Activated CD8-positive, alpha-beta memory T cell treated with anti-CD3 and anti-CD28 coated beads, Interleukin-2, amount 10 ng/mL, durations not matched to agents 7 days and 5 days (primary cell): ENCODE results near the gene REG3A. TPM values are rescaled to one million over a fixed set of nuclear protein-coding genes. Genes with fewer than 3 reads are reported as not detected.

Experiments
- ATAC-seq: fragments of 150-1000 bp; cut with Tn5 transposase; one replicate; pipeline ENCODE4 v1.10.0; 2021; ENCODE audit warnings: moderate library complexity
- CTCF ChIA-PET: fragments of 350-600 bp; sonication (Branson Sonifier 250); formaldehyde crosslinking; loops from one replicate; lab custom pipeline; 2021; ENCODE audit warnings: antibody characterized with exemption; lab: Charles Lee
- DNase-seq: peaks from one replicate; pipeline ENCODE4 v3.0.0-alpha.2; 2020
- H3K27ac Mint-ChIP-seq: one replicate; pipeline ENCODE4 v1.8.0; 2021; ENCODE audit warnings: mild to moderate bottlenecking, mixed read lengths
- H3K27me3 Mint-ChIP-seq: one replicate; pipeline ENCODE4 v1.8.0; 2021; ENCODE audit warnings: mixed read lengths
- H3K36me3 Mint-ChIP-seq: one replicate; pipeline ENCODE4 v1.8.0; 2021; ENCODE audit warnings: mild to moderate bottlenecking, mixed read lengths
- H3K4me1 Mint-ChIP-seq: one replicate; pipeline ENCODE4 v1.8.0; 2021; ENCODE audit warnings: mixed read lengths
- H3K4me3 Mint-ChIP-seq: one replicate; pipeline ENCODE4 v1.8.0; 2021; ENCODE audit warnings: mild to moderate bottlenecking, moderate library complexity, mixed read lengths
- H3K9me3 Mint-ChIP-seq: one replicate; pipeline ENCODE4 v1.8.0; 2022; ENCODE audit warnings: low read depth, mixed read lengths
- total RNA-seq, 2 experiments: library from RNA; stranded (reverse); gene quantifications; one replicate each; pipeline ENCODE4 v1.2.3, GENCODE V29; 2021

REG3A gene
- total RNA-seq: not detected

GRCh38 chr2:79159653-79160052, at the start of gene REG3A:
REG3A (minus strand) TSS chr2:79159753; CDS start chr2:79159405, 348 bp downstream.
- H3K4me3 Mint-ChIP-seq: no peak within 1 kb of the TSS
- no peaks in the 10 kb centered on the region for H3K36me3 Mint-ChIP-seq
- CTCF ChIA-PET: no interaction called here
- ATAC-seq (no peak), DNase-seq (no peak)
- H3K27me3 Mint-ChIP-seq: no peaks in the 10 kb centered on the region
- H3K4me1 Mint-ChIP-seq: no peaks in the 10 kb centered on the region
- H3K9me3 Mint-ChIP-seq: peaks cover 6% of the 10 kb centered on the region
- H3K27ac Mint-ChIP-seq: no peak within 1 kb of the TSS

GRCh38 chr2:79200762-79201161, 41.2 kb upstream of the REG3A start:
- H3K4me3 Mint-ChIP-seq: no peak overlapping the region
- DNase-seq (no peak), ATAC-seq (no peak)
- H3K9me3 Mint-ChIP-seq: peaks cover 8% of the 10 kb centered on the region
- H3K36me3 Mint-ChIP-seq: no peaks in the 10 kb centered on the region
- H3K27me3 Mint-ChIP-seq: no peaks in the 10 kb centered on the region
- CTCF ChIA-PET: no interaction called here
- H3K27ac Mint-ChIP-seq: no peak overlapping the region
- no peaks in the 10 kb centered on the region for H3K4me1 Mint-ChIP-seq

GRCh38 chr2:79191816-79192215, 32.3 kb upstream of the REG3A start:
- CTCF ChIA-PET: no interaction called here
- Mint-ChIP-seq H3K27me3 (no peaks in the 10 kb centered on the region), H3K36me3 (no peaks in the 10 kb centered on the region)

GRCh38 chr2:79191081-79191480, 31.5 kb upstream of the REG3A start:
- CTCF ChIA-PET: no interaction called here
- Mint-ChIP-seq H3K36me3 (no peaks in the 10 kb centered on the region), H3K27me3 (no peaks in the 10 kb centered on the region), H3K27ac (no peak overlapping the region), H3K9me3 (peaks cover 4% of the 10 kb centered on the region), H3K4me1 (no peaks in the 10 kb centered on the region), H3K4me3 (no peak overlapping the region)
- no peak for ATAC-seq
- DNase-seq: no peak

More at GRCh38 chr2:79191816-79192215, 32.3 kb upstream of the REG3A start:
- DNase-seq (no peak), ATAC-seq (no peak)
- H3K9me3 Mint-ChIP-seq: peaks cover 4% of the 10 kb centered on the region
- no peak overlapping the region for H3K27ac Mint-ChIP-seq
- no peaks in the 10 kb centered on the region for H3K4me1 Mint-ChIP-seq
- no peak overlapping the region for H3K4me3 Mint-ChIP-seq

GRCh38 chr2:79189465-79189864, 29.9 kb upstream of the REG3A start:
- no peaks in the 10 kb centered on the region for H3K36me3 Mint-ChIP-seq
- no peak overlapping the region for H3K4me3 Mint-ChIP-seq
- ATAC-seq: no peak
- no peak for DNase-seq
- no peaks in the 10 kb centered on the region for H3K4me1 Mint-ChIP-seq
- no peaks in the 10 kb centered on the region for H3K27me3 Mint-ChIP-seq
- H3K9me3 Mint-ChIP-seq: peaks cover 4% of the 10 kb centered on the region
- no peak overlapping the region for H3K27ac Mint-ChIP-seq
- CTCF ChIA-PET: no interaction called here

GRCh38 chr2:79181617-79182016, 22.1 kb upstream of the REG3A start:
- ATAC-seq: no peak
- no peak overlapping the region for H3K4me3 Mint-ChIP-seq
- no peaks in the 10 kb centered on the region for H3K4me1 Mint-ChIP-seq

GRCh38 chr2:79180092-79180491, 20.5 kb upstream of the REG3A start:
- CTCF ChIA-PET: no interaction called here
- H3K27ac Mint-ChIP-seq: no peak overlapping the region
- H3K36me3 Mint-ChIP-seq: no peaks in the 10 kb centered on the region
- no peaks in the 10 kb centered on the region for H3K27me3 Mint-ChIP-seq
- H3K4me3 Mint-ChIP-seq: no peak overlapping the region
- no peaks in the 10 kb centered on the region for H3K4me1 Mint-ChIP-seq
- ATAC-seq: no peak
- peaks cover 5% of the 10 kb centered on the region for H3K9me3 Mint-ChIP-seq
- DNase-seq: no peak

More at GRCh38 chr2:79181617-79182016, 22.1 kb upstream of the REG3A start:
- CTCF ChIA-PET: no interaction called here
- H3K27ac Mint-ChIP-seq: no peak overlapping the region
- no peaks in the 10 kb centered on the region for H3K36me3 Mint-ChIP-seq
- H3K27me3 Mint-ChIP-seq: no peaks in the 10 kb centered on the region
- no peak for DNase-seq
- H3K9me3 Mint-ChIP-seq: peaks cover 5% of the 10 kb centered on the region

- no peak overlapping the region for H3K4me3 Mint-ChIP-seq
- peaks cover 5% of the 10 kb centered on the region for H3K9me3 Mint-ChIP-seq
- H3K4me1 Mint-ChIP-seq: no peaks in the 10 kb centered on the region
- H3K27ac Mint-ChIP-seq: no peak overlapping the region
- CTCF ChIA-PET: interaction anchor here (1.1 kb wide), 1 partner anchor 18 kb away, joined by 3 read pairs; no protein-coding TSS in a partner anchor
- DNase-seq (no peak), ATAC-seq (no peak)
- no peaks in the 10 kb centered on the region for H3K27me3 Mint-ChIP-seq
- no peaks in the 10 kb centered on the region for H3K36me3 Mint-ChIP-seq
These were observed 19.5 kb upstream of the REG3A start for GRCh38 chr2:79179036-79179435.

GRCh38 chr2:79178076-79178674, 18.6 kb upstream of the REG3A start:
- no peak for ATAC-seq

GRCh38 chr2:79171348-79171958, 11.9 kb upstream of the REG3A start:
- Mint-ChIP-seq H3K9me3 (peaks cover 9% of the 10 kb centered on the region), H3K4me1 (no peaks in the 10 kb centered on the region), H3K27me3 (no peaks in the 10 kb centered on the region), H3K4me3 (no peak overlapping the region), H3K27ac (no peak overlapping the region), H3K36me3 (no peaks in the 10 kb centered on the region)
- DNase-seq (no peak), ATAC-seq (no peak)
- CTCF ChIA-PET: no interaction called here

More at GRCh38 chr2:79178076-79178674, 18.6 kb upstream of the REG3A start:
- H3K9me3 Mint-ChIP-seq: peaks cover 5% of the 10 kb centered on the region
- no peaks in the 10 kb centered on the region for H3K27me3 Mint-ChIP-seq
- H3K4me3 Mint-ChIP-seq: no peak overlapping the region
- H3K36me3 Mint-ChIP-seq: no peaks in the 10 kb centered on the region
- no peak overlapping the region for H3K27ac Mint-ChIP-seq
- CTCF ChIA-PET: interaction anchor here (1.1 kb wide), 1 partner anchor 17 kb away, joined by 3 read pairs; no protein-coding TSS in a partner anchor
- no peaks in the 10 kb centered on the region for H3K4me1 Mint-ChIP-seq
- no peak for DNase-seq

- no peak overlapping the region for H3K27ac Mint-ChIP-seq
- no peaks in the 10 kb centered on the region for H3K36me3 Mint-ChIP-seq
- no peak for DNase-seq
- H3K4me1 Mint-ChIP-seq: no peaks in the 10 kb centered on the region
- no peak for ATAC-seq
- H3K4me3 Mint-ChIP-seq: no peak overlapping the region
- H3K9me3 Mint-ChIP-seq: peaks cover 5% of the 10 kb centered on the region
- CTCF ChIA-PET: no interaction called here
- no peaks in the 10 kb centered on the region for H3K27me3 Mint-ChIP-seq
These were observed 3.2 kb upstream of the REG3A start for GRCh38 chr2:79162801-79163200.

- H3K27me3 Mint-ChIP-seq: no peaks in the 10 kb centered on the region
- no peak overlapping the region for H3K27ac Mint-ChIP-seq
- H3K4me3 Mint-ChIP-seq: no peak overlapping the region
- CTCF ChIA-PET: interaction anchor here (1.5 kb wide), 1 partner anchor 17 kb away, joined by 3 read pairs; no protein-coding TSS in a partner anchor
- DNase-seq (no peak), ATAC-seq (no peak)
- H3K36me3 Mint-ChIP-seq: no peaks in the 10 kb centered on the region
- H3K4me1 Mint-ChIP-seq: no peaks in the 10 kb centered on the region
- peaks cover 5% of the 10 kb centered on the region for H3K9me3 Mint-ChIP-seq
These were observed 2.6 kb upstream of the REG3A start for GRCh38 chr2:79162132-79162531.

- H3K4me1 Mint-ChIP-seq: no peaks in the 10 kb centered on the region
- CTCF ChIA-PET: no interaction called here
- no peak overlapping the region for H3K4me3 Mint-ChIP-seq
- no peak for ATAC-seq
- H3K9me3 Mint-ChIP-seq: peaks cover 8% of the 10 kb centered on the region
- H3K27ac Mint-ChIP-seq: no peak overlapping the region
- H3K27me3 Mint-ChIP-seq: no peaks in the 10 kb centered on the region
- H3K36me3 Mint-ChIP-seq: no peaks in the 10 kb centered on the region
- no peak for DNase-seq
These were observed 523 bp downstream of the REG3A start for GRCh38 chr2:79159030-79159429.

GRCh38 chr2:79155826-79156476, 3.6 kb downstream of the REG3A start:
- no peak for DNase-seq
- no peak overlapping the region for H3K27ac Mint-ChIP-seq
- no peak for ATAC-seq
- no peaks in the 10 kb centered on the region for H3K27me3 Mint-ChIP-seq
- H3K4me1 Mint-ChIP-seq: no peaks in the 10 kb centered on the region
- no peaks in the 10 kb centered on the region for H3K36me3 Mint-ChIP-seq
- H3K9me3 Mint-ChIP-seq: peaks cover 9% of the 10 kb centered on the region
- no peak overlapping the region for H3K4me3 Mint-ChIP-seq
- CTCF ChIA-PET: no interaction called here
